ENCODE measurements around the gene WTAP. TPM values are rescaled to one million over a fixed set of nuclear protein-coding genes. Genes with fewer than 3 reads are reported as not detected.

WTAP gene
- 38.5 and 45.7 TPM in 2 replicates for polyA plus RNA-seq (2011; rRNA removed)
- polyA minus RNA-seq (2011; rRNA and poly(A)+ RNA removed) = 30.6 and 37.9 TPM in 2 replicates

DNA sequence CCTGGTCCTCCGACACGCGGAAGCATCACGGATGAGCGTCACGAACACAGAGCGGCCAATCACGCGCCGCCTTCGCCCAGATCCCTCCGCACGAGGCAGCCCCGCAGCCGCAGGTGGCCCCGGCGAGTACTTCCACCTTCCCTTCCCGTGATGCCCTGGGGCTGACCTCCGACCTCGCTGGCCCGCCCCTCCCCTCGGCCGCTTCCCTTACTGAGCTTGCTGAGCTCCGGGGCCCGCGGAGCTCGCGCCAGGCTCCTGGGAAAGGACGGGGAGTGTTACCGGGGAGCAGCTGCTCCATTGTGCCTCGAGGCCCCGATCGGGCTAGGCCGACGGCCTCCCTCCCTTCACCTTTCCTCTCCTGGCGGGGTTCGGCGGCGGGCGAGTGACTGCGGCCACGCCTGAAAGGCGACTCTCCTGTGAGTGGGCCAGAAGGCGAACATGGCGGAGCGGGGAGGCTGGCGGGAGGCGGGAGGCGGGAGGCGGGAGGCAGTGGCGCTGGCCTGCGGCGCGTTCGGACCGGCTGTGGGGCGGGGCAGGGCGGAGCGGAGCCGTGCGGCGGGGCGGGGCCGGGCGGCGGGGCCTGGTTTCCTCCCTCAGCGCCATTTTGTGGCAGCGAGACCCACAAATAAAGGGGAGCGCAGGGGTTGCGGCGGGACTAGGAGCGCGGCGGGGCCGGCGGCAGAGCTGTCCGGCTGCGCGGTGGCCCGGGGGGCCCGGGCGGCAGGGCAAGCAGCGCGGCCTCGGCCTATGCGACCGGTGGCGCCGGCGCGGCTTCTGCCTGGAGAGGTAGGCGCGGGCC is at the start of gene WTAP:
Gene WTAP (plus strand): TSS at position 589 of the 799 bp plus-strand sequence. CDS start 8,760 bp downstream, outside the sequence.
- Histone ChIP-seq H3K4me3 (ENCODE audit: low read depth, low read length) (peak within 1 kb of the TSS; percentile 86), H3K27me3 (ENCODE audit: control insufficient read depth, insufficient read depth, low read length) (no peaks in the 10 kb centered on the region), H3K27ac (ENCODE audit: low read depth, low read length) (peak within 1 kb of the TSS; percentile 98), H3K9me3 (ENCODE audit: control insufficient read depth, insufficient read depth, low read length) (no peaks in the 10 kb centered on the region; the same call in 1 of the 2 replicates)
- ChIA-PET POLR2A (interaction anchor here (0.6 to 2.4 kb wide), 12 partner anchors 10 to 361 kb away, joined by 3 to 18 read pairs (median 5); partner anchors contain the start of genes ACAT2, MRPL18, SOD2 and TCP1), CTCF (interaction anchor here (1.2 to 1.4 kb wide), 2 partner anchors 26 to 36 kb away, joined by 3 to 9 read pairs; no protein-coding TSS in a partner anchor)
- DNase-seq (ENCODE audit: low read depth, low spot score) = peak; percentile 83
- TF ChIP-seq, protein P1, sequence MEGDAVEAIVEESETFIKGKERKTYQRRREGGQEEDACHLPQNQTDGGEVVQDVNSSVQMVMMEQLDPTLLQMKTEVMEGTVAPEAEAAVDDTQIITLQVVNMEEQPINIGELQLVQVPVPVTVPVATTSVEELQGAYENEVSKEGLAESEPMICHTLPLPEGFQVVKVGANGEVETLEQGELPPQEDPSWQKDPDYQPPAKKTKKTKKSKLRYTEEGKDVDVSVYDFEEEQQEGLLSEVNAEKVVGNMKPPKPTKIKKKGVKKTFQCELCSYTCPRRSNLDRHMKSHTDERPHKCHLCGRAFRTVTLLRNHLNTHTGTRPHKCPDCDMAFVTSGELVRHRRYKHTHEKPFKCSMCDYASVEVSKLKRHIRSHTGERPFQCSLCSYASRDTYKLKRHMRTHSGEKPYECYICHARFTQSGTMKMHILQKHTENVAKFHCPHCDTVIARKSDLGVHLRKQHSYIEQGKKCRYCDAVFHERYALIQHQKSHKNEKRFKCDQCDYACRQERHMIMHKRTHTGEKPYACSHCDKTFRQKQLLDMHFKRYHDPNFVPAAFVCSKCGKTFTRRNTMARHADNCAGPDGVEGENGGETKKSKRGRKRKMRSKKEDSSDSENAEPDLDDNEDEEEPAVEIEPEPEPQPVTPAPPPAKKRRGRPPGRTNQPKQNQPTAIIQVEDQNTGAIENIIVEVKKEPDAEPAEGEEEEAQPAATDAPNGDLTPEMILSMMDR (IDR thresholded peaks at IDR 0.05; ENCODE audit: low read depth, low read length) = no peak

- no peak for DNase-seq (ENCODE audit: low read depth, low spot score)
- TF ChIP-seq, protein P1 (IDR thresholded peaks at IDR 0.05; ENCODE audit: low read depth, low read length) = no peak
- POLR2A ChIA-PET = interaction anchor here (1.2 kb wide), 1 partner anchor 11 kb away, joined by 3 read pairs; no protein-coding TSS in a partner anchor
- no peak overlapping the region for H3K27ac ChIP-seq (ENCODE audit: low read depth, low read length)
- CTCF ChIA-PET = interaction anchor here (1.0 to 3.6 kb wide), 3 partner anchors 13 to 22 kb away, joined by 3 to 29 read pairs (median 5); no protein-coding TSS in a partner anchor
- H3K4me3 ChIP-seq (ENCODE audit: low read depth, low read length) = no peak overlapping the region
- H3K27me3 ChIP-seq (ENCODE audit: control insufficient read depth, insufficient read depth, low read length) = no peaks in the 10 kb centered on the region
- no peaks in the 10 kb centered on the region for H3K9me3 ChIP-seq (ENCODE audit: control insufficient read depth, insufficient read depth, low read length)
These were observed 49.7 kb upstream of the WTAP start for GRCh38 chr6:159677506-159678165.

- no peak for DNase-seq (ENCODE audit: low read depth, low spot score)
- POLR2A ChIA-PET = interaction anchor here (0.7 to 1.2 kb wide), 2 partner anchors 12 to 752 kb away, joined by 3 to 4 read pairs; no protein-coding TSS in a partner anchor
- peak overlapping the region; percentile 31 for H3K27ac ChIP-seq (ENCODE audit: low read depth, low read length)
- CTCF ChIA-PET = interaction anchor here (1.0 to 3.6 kb wide), 3 partner anchors 12 to 23 kb away, joined by 3 to 29 read pairs (median 5); no protein-coding TSS in a partner anchor
- no peaks in the 10 kb centered on the region for H3K27me3 ChIP-seq (ENCODE audit: control insufficient read depth, insufficient read depth, low read length)
- no peak overlapping the region for H3K4me3 ChIP-seq (ENCODE audit: low read depth, low read length)
- TF ChIP-seq, protein P1 (IDR thresholded peaks at IDR 0.05; ENCODE audit: low read depth, low read length) = no peak
- H3K9me3 ChIP-seq (ENCODE audit: control insufficient read depth, insufficient read depth, low read length) = no peaks in the 10 kb centered on the region
These were observed 48.7 kb upstream of the WTAP start for GRCh38 chr6:159678574-159678973.

- TF ChIP-seq, protein P1 (IDR thresholded peaks at IDR 0.05; ENCODE audit: low read depth, low read length) = no peak
- Histone ChIP-seq H3K4me3 (ENCODE audit: low read depth, low read length) (no peak overlapping the region), H3K9me3 (ENCODE audit: control insufficient read depth, insufficient read depth, low read length) (no peaks in the 10 kb centered on the region), H3K27me3 (ENCODE audit: control insufficient read depth, insufficient read depth, low read length) (no peaks in the 10 kb centered on the region), H3K27ac (ENCODE audit: low read depth, low read length) (peak overlapping the region; percentile 35)
- POLR2A ChIA-PET = interaction anchor here (0.6 to 1.6 kb wide), 7 partner anchors 7 to 751 kb away, joined by 3 to 6 read pairs (median 4); partner anchors contain the start of genes MRPL18, SOD2, TCP1 and WTAP
- CTCF ChIA-PET = interaction anchor here (1.1 to 3.6 kb wide), 4 partner anchors 11 to 506 kb away, joined by 4 to 29 read pairs (median 6); no protein-coding TSS in a partner anchor
- DNase-seq (ENCODE audit: low read depth, low spot score) = peak; percentile 55
These were observed 47.9 kb upstream of the WTAP start for GRCh38 chr6:159679091-159680077.

All from AG04450 (cell line).